Stimulated activated CD8-positive, alpha-beta memory T cell treated with anti-CD3 and anti-CD28 coated beads, Interleukin-2, amount 100 ng/mL, for 1 hour (primary cell): ENCODE results near the gene EML5.
A peak's percentile ranks its signal among the peaks of the same experiment; 100 is the strongest.

Experiments
- DNase-seq, 2 donors: peaks; one replicate each; pipeline ENCODE4 v3.0.0-alpha.2; 2020; ENCODE audit warnings: low read depth in 2 of 2

The EML5 gene

GRCh38 chr14:88562831-88563686 is 229.7 kb downstream of the EML5 start, which contains the start of gene ZC3H14:
Gene ZC3H14 (plus strand): TSS chr14:88563037. CDS start chr14:88563134, 97 bp downstream.
- peak; percentile 71 to 78 for DNase-seq

GRCh38 chr14:88562532-88562830 is 230.3 kb downstream of the EML5 start:
- DNase-seq: no peak
